Measurements from ENCODE around the gene PTX4.

The PTX4 gene, protein sequence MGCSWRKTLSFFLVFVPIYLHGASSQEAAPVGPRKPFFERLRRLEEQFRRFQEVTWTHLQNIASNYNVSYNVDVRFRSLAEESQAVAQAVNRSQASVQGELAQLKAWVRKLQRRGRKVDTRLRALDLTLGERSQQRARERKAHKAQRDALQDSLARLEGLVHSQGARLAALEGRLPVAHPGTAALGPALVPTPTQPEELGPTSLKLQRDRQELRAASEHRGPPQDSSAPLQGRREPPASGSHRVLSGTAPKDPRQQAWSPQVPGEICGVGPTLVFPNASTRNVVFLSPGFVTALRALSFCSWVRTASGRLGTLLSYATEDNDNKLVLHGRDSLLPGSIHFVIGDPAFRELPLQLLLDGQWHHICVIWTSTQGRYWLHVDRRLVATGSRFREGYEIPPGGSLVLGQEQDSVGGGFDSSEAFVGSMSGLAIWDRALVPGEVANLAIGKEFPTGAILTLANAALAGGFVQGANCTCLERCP

GRCh38 chr16:1488619-1489018, at the start of gene PTX4:
PTX4 (minus strand) TSS chr16:1488944; CDS start chr16:1488909, 35 bp downstream.
- no peak for DNase-seq (ENCODE audit: low read depth in 2 of 2)

DNA sequence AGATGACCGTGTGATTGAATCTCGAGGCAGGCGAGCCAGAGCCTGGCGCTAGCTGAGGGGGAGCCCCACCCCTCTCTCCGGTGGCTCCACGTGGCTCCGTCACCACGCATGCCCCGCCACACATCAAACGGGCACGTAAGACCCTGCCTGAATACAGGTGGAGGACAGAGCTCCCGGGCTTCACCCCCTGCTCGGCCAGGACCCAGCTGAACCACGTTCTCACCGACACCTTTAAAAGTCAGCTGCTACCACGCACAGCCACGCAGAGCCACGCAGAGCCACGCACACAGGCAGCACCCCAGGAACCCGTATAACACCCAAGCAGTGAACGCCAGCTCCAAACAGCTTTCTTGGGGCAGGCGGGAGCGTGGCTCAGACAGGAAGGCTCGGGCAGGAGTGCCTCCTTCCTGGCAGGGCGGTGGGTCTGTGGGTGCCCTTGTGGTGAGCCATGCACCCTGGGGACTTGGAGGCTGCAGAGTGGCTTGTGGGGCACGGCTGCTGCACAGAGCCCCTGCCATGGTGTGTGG, 49.1 kb upstream of the PTX4 start:
- DNase-seq (ENCODE audit: low read depth in 2 of 2) = no peak

- no peak for DNase-seq (ENCODE audit: low read depth in 2 of 2)
These were observed 48.4 kb upstream of the PTX4 start for GRCh38 chr16:1537138-1537577.

GRCh38 chr16:1536601-1537000, 47.9 kb upstream of the PTX4 start:
- DNase-seq (ENCODE audit: low read depth in 2 of 2) = no peak

DNA sequence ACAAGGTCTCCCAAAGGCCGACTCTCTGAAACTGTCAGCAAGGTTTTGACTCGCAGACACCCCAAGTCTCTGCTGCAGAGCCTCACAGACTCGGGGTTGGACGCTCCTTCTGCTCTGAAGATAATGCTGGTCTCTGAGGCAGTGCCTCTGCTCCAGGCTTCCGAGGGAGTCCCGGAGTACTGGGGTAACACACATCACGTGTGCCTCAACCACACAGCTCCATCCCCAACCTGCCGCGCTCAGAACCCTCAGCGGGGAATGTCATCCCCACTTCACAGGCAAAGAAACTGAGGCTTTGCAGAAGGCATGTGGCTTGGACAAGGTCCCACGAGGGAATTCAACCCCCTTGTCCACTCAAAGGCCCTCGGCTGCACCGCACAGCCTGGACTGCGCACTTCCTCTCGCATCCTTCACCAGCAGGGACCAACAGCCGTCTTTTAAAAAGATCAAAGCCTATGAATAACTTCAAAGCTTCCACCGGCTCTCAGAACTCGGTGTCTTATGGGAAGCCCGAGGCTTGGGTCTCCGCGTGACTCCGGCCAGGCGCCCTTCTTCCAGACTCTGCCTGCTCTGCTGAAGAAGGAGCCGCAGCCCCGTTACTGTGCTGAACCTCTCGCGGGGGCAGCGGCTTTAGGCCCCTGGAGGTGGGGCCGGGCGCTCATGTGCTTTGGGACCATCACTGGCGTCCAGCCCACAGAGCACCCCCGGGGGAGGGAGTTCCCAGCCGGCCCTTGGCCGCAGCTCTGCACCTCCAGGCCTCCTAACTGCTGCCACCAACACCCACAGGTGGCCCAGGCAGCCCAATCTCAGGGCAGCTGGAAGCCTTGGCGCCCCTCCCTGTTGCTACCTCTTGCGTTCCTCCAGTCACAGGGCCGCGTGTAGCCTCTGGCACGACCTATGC, 46.9 kb upstream of the PTX4 start:
- DNase-seq (ENCODE audit: low read depth in 2 of 2) = no peak

DNA sequence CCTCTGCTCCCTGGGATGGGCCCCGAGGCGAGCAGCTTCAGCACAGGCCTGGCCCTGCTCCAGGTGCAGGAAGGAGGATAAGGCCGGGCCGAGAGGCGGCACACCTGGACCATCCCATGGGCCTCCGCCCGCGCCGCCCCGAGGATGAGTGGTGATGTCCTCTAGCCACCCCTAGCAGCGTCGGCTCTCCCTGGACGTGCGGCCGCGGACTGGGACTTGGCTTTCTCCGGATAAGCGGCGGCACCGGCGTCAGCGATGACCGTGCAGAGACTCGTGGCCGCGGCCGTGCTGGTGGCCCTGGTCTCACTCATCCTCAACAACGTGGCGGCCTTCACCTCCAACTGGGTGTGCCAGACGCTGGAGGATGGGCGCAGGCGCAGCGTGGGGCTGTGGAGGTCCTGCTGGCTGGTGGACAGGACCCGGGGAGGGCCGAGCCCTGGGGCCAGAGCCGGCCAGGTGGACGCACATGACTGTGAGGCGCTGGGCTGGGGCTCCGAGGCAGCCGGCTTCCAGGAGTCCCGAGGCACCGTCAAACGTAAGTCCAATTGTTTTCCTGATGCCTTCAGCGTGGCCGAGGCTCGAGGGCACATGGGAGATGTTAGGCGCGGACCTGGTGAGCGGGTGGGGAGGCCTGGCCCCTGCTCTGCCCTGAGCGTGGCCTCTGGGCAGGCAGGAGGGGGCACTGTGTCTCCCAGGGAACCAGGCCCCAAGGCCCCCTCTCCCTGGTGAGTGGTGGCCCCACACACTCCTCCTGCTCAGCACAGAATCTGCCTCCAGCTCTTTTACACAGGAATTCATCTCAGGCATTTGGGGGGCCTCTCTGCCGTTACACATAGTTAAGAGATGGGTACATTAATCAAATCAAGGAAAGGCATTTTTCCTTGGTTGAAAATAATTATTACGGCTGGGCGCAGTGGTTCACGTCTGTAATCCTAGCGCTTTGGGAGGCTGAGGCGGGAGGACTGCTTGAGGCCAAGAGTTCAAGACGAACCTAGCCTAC, 45.6 kb upstream of the PTX4 start:
- DNase-seq (ENCODE audit: low read depth in 2 of 2) = no peak

- DNase-seq (ENCODE audit: low read depth in 2 of 2) = no peak
These were observed 44.8 kb upstream of the PTX4 start, which contains the start of gene TMEM204 for GRCh38 chr16:1533443-1533951. TMEM204 (plus strand) TSS chr16:1533666; CDS start chr16:1534276, 610 bp downstream.

DNA sequence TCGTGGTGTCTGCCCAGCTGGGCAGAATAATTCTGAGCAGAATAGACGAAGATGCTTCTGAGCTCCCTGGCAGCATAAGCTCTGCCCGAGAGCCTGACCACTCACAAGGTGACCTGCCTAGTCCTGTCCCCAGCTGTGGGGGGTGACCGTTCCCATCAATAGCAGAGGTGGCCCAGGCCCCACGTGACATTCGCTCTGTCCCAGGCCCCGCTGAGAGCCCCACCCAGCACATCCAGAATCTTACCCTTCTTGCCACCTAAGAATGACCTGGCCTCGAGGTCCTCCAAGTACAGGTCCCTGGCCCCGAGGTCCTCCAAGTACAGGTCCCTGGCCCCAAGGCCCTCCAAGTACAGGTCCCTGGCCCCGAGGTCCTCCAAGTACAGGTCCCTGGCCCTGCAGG, 44.0 kb upstream of the PTX4 start:
- no peak for DNase-seq (ENCODE audit: low read depth in 2 of 2)

- no peak for DNase-seq (ENCODE audit: low read depth in 2 of 2)
These were observed 43.5 kb upstream of the PTX4 start for GRCh38 chr16:1532081-1532760.

- DNase-seq (ENCODE audit: low read depth in 2 of 2) = no peak
These were observed 42.8 kb upstream of the PTX4 start for GRCh38 chr16:1531638-1531910.

DNA sequence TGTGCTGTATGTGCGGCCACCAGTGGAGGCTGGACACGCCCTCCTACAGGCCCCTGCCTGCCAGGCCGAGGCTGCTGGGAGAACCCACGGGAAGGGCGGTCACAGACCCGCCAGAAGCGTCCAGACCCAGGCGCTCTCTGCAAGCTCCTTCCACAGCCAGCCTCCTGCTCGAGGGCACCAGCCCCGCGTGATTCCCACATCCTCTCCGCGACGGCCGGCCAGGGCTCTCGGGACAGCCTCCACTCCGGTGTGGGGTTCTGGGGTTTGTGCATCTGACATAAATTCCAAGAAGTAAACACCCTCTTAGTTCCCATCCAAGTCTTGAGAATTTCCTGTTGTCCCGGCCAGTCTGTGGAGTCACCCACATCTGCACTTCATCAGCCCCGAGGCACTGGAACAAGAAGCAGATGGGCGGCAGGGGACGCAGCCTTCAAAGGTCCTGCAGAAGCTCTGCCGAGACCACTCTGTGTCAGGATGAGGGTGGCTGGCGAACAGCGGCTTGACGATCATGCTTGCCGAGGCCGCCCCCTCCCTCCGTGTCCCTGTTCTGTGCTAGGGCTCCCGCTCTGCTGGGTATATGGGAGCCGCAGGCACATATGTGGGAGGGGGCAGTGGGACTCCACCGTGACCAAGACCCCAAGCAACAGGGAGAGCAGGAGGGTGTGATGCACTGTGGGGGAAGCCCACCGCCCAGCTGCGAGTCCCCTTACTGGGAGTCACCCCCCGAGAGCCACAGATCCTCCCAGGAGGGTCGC, 42.3 kb upstream of the PTX4 start:
- DNase-seq (ENCODE audit: low read depth in 2 of 2) = no peak

DNA sequence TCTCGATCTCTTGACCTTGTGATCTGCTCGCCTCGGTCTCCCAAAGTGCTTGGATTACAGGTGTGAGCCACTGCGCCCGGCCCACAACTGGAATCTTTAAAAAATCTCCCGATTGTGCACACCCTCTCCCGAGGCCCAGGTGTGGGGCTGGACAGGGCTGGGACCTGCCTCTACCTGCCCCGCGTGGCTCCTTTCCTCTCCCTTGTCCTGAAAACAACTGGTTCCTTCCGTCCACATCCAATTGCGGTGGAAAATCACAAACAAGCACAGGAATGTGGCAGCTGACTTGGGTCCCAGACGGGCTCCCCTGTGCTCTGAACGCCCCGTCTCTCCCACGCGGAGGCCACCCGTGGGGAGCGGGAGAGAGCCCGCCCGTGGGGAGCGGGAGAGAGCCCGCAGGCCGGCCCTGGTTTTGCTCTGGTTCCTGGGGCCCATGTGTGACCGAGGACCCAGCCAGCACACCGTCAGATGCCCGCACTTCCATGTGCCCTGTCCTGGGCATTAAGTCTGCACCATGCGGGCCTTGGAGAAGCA, 41.7 kb upstream of the PTX4 start:
- no peak for DNase-seq (ENCODE audit: low read depth in 2 of 2)

GRCh38 chr16:1528921-1529537, 40.3 kb upstream of the PTX4 start:
- DNase-seq (ENCODE audit: low read depth in 2 of 2) = no peak

GRCh38 chr16:1527836-1528811, 39.4 kb upstream of the PTX4 start:
- DNase-seq (ENCODE audit: low read depth in 2 of 2) = no peak

GRCh38 chr16:1526608-1527555, 38.1 kb upstream of the PTX4 start:
- no peak for DNase-seq (ENCODE audit: low read depth in 2 of 2)

DNA sequence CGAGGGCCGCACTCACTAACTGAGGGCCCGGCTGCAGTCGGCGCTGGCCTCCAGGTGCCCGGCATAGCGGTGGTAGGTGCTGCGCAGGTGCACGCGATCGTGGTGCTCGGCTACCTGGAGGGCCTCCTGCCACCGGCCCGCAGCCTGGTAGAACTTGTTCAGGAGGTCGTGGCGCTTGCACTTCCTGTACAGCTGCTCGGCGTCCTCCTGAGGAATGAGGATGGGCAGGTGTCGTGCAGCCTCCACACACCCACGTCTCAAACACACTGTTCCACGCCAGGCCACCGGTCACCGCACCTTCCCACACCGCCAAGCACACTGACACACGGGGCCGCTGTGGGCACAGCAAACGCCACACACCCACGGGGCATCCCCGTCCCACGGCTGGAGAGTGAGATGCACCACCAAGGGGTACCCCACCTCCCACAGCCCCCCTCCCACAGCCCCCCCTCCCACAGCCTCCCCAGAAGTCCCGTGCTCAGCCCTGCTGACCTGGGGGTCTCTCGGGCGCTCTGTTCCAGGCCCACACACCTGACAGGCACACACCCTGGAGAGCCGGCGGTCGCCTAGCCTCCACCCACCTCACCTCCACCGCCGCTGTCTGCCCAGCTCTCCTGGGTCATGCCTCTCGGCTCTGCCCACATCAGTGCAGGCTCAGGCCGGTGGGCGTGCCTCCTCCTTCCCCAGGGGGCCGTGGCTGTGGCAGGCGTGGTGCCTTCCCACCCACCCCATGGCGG, 37.3 kb upstream of the PTX4 start:
- DNase-seq (ENCODE audit: low read depth in 2 of 2) = no peak

Data from stimulated activated CD8-positive, alpha-beta memory T cell treated with anti-CD3 and anti-CD28 coated beads, Interleukin-15, amount 100 ng/mL, for 4 hours (primary cell).